NT2/D1 (cell line): Measurements from ENCODE around the gene NOL3.

ENCODE experiments used
- YY1 ChIP-seq: IDR thresholded peaks from 2 replicates; pipeline ENCODE4 v1.6.1; 2011; ENCODE audit not compliant: insufficient read length, insufficient read depth
- ZNF274 ChIP-seq: IDR thresholded peaks from 2 replicates; pipeline ENCODE4 v1.6.1; 2011; ENCODE audit warnings: mild to moderate bottlenecking, low read depth, low read length

GRCh38 chr16:67197704-67198103 lies 27.4 kb downstream of the NOL3 start:
- TF ChIP-seq ZNF274 (no peak), YY1 (no peak)
